Stimulated activated naive CD8-positive, alpha-beta T cell treated with anti-CD3 and anti-CD28 coated beads, Interleukin-15, Interleukin-2, amounts not matched to agents 100 ng/mL and 50 ng/mL, for 24 hours (primary cell): ENCODE data around the gene PSMD13.
"Not testable (repeated sequence)": the region's sequence is repeated elsewhere in the genome, so short reads cannot be mapped to it uniquely, and the experiment has no call there.

ENCODE experiments used
- H3K27ac Mint-ChIP-seq: one replicate; pipeline ENCODE4 v1.8.0; 2021; ENCODE audit warnings: mild to moderate bottlenecking, mixed read lengths
- H3K27me3 Mint-ChIP-seq: one replicate; pipeline ENCODE4 v1.8.0; 2021; ENCODE audit warnings: mixed read lengths
- H3K36me3 Mint-ChIP-seq: one replicate; pipeline ENCODE4 v1.8.0; 2021; ENCODE audit warnings: low read depth, mixed read lengths
- H3K4me1 Mint-ChIP-seq: one replicate; pipeline ENCODE4 v1.8.0; 2021; ENCODE audit warnings: low read depth, mixed read lengths
- H3K4me3 Mint-ChIP-seq: one replicate; pipeline ENCODE4 v1.8.0; 2021; ENCODE audit warnings: mild to moderate bottlenecking, mixed read lengths
- H3K9me3 Mint-ChIP-seq: one replicate; pipeline ENCODE4 v1.8.0; 2021; ENCODE audit warnings: mixed read lengths

The PSMD13 gene

DNA sequence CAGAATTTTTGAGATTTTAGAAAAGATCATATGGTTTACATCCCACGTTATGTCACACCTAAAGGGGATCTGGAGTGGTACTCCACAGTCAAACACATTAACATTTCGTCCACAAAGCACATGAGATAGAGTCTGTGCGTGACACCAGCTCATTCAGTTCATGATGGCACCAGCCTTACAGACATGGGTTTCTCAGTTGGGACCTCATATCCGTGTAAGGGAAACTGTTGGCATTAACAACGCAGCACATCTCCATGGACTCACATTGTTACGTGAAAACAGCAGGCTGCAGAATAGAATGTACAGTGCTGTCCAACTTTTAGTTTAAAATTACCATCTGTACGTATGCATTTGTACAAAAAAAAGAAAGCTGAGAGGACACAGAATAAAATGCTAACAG, 15.2 kb upstream of the PSMD13 start:
- Mint-ChIP-seq H3K9me3 (no peaks in the 10 kb centered on the region), H3K27ac (no peak overlapping the region), H3K4me1 (peaks cover 18% of the 10 kb centered on the region), H3K27me3 (no peaks in the 10 kb centered on the region), H3K4me3 (no peak overlapping the region), H3K36me3 (peaks cover 28% of the 10 kb centered on the region)

DNA sequence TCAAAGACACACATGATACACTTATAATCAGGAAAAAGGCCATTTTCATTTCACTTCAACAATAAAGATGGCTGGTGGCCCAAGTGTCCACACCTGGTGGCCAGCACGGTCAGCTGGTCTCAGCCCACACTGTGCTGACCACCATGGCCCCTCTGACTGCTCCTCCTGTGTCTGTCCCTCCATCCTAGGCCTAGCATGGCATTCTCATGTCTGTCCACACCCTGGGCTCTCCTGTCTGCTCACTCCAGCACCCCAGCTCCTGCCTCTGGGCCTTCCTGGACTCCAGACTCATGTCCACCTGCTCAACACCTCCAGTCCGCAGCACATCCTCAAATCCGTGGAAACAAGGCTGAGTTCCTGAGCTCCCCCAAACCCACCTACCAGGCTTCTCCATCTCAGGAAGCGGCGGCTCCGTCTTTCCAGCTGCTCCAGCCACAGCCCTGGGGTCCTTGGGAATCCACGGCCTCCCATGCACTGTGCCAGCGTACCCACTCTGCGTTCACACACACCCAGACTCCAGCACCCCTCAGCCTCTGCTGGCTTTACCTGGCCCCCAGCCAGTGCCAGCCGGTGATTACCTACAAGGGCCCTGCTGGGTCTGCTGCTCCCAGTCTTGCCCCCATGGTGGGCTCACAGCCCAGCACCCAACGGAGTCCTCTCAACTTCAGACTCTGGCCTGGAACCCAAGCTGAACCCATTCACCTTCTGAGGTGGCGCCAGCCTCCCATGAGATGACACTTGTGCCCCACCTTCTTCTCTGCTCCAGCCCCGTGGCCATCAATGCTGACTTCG, 14.6 kb upstream of the PSMD13 start:
- Mint-ChIP-seq H3K9me3 (no peaks in the 10 kb centered on the region), H3K36me3 (peaks cover 28% of the 10 kb centered on the region)

GRCh38 chr11:223026-223789, 13.6 kb upstream of the PSMD13 start:
- H3K27ac Mint-ChIP-seq = no peak overlapping the region
- H3K4me3 Mint-ChIP-seq = no peak overlapping the region
- peaks cover 15% of the 10 kb centered on the region for H3K4me1 Mint-ChIP-seq
- no peaks in the 10 kb centered on the region for H3K27me3 Mint-ChIP-seq
- H3K36me3 Mint-ChIP-seq = peaks cover 25% of the 10 kb centered on the region
- H3K9me3 Mint-ChIP-seq = no peaks in the 10 kb centered on the region

More for the DNA sequence above, 14.6 kb upstream of the PSMD13 start:
- Mint-ChIP-seq H3K27me3 (no peaks in the 10 kb centered on the region), H3K4me3 (no peak overlapping the region), H3K27ac (no peak overlapping the region), H3K4me1 (peaks cover 18% of the 10 kb centered on the region)

DNA sequence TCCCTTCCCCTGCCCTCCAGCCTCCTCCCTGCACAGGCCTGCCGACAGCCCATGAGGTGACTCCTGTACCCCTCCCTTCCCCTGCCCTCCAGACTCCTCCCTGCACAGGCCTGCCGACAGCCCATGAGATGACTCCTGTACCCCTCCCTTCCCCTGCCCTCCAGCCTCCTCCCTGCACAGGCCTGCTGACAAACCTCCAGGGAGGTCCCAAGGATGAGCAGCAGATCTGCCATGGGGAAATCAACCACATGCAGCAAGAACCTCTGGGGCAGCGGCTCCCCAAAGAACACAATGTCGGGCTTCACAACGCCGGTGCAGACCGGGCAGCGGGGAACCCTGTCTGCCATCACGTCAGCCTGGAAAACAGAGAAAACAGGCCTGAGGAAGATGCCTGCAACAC, 12.9 kb upstream of the PSMD13 start:
- Mint-ChIP-seq H3K27ac (no peak overlapping the region), H3K9me3 (no peaks in the 10 kb centered on the region), H3K4me1 (peaks cover 22% of the 10 kb centered on the region), H3K27me3 (no peaks in the 10 kb centered on the region), H3K4me3 (no peak overlapping the region), H3K36me3 (peaks cover 31% of the 10 kb centered on the region)

DNA sequence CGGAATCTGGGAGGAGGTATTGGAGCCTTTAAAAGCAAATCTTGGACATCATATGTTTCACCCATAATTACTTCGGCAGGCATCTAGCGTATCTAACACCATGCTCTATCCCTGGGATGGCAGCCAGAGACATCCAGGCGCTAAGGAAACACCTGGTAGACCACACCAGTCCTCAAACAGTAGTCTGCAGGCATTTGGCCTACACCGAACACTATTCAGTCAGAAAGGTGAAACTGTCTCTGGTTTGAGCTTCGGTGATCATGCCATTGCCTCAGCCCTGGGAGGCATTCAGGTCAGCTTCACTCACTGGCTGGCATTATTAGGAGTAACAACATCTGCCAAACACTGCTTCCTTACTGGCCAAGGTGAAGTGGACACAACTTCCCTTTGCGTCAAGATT, 12.4 kb upstream of the PSMD13 start:
- H3K36me3 Mint-ChIP-seq = peaks cover 32% of the 10 kb centered on the region
- no peaks in the 10 kb centered on the region for H3K9me3 Mint-ChIP-seq
- H3K27ac Mint-ChIP-seq = peak overlapping the region; percentile 36
- no peaks in the 10 kb centered on the region for H3K27me3 Mint-ChIP-seq
- H3K4me3 Mint-ChIP-seq = no peak overlapping the region
- H3K4me1 Mint-ChIP-seq = peaks cover 25% of the 10 kb centered on the region

GRCh38 chr11:225734-226453, 10.9 kb upstream of the PSMD13 start:
- H3K27me3 Mint-ChIP-seq = no peaks in the 10 kb centered on the region
- H3K9me3 Mint-ChIP-seq = no peaks in the 10 kb centered on the region
- peak overlapping the region; percentile 89 for H3K27ac Mint-ChIP-seq
- peaks cover 32% of the 10 kb centered on the region for H3K36me3 Mint-ChIP-seq
- peak overlapping the region; percentile 27 for H3K4me3 Mint-ChIP-seq
- peaks cover 25% of the 10 kb centered on the region for H3K4me1 Mint-ChIP-seq

GRCh38 chr11:227824-228379, 8.9 kb upstream of the PSMD13 start:
- Mint-ChIP-seq H3K27ac (peak overlapping the region; percentile 41), H3K9me3 (no peaks in the 10 kb centered on the region), H3K4me1 (peaks cover 25% of the 10 kb centered on the region), H3K27me3 (no peaks in the 10 kb centered on the region), H3K4me3 (no peak overlapping the region), H3K36me3 (peaks cover 23% of the 10 kb centered on the region)

DNA sequence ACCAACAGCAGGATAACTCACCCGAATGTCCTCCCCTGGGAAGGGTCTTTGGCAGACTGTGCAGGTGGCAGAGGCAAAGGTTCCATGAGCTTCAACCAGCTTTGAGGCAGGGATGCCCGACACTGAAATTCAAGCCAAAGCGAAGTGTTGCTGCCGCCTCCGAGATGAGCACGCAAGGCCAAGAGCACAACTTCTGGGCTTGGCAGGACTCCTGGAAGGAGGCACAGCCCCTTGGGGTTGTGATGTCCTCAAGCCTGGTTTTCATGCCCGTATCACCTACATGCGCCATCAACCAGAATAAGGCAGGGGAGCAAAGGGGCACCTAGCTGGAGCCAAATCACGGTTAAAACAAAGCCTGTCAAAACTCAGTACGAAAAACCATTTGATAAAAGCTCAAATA, 6.3 kb upstream of the PSMD13 start:
- no peak overlapping the region for H3K27ac Mint-ChIP-seq
- H3K4me3 Mint-ChIP-seq = no peak overlapping the region
- H3K27me3 Mint-ChIP-seq = no peaks in the 10 kb centered on the region

DNA sequence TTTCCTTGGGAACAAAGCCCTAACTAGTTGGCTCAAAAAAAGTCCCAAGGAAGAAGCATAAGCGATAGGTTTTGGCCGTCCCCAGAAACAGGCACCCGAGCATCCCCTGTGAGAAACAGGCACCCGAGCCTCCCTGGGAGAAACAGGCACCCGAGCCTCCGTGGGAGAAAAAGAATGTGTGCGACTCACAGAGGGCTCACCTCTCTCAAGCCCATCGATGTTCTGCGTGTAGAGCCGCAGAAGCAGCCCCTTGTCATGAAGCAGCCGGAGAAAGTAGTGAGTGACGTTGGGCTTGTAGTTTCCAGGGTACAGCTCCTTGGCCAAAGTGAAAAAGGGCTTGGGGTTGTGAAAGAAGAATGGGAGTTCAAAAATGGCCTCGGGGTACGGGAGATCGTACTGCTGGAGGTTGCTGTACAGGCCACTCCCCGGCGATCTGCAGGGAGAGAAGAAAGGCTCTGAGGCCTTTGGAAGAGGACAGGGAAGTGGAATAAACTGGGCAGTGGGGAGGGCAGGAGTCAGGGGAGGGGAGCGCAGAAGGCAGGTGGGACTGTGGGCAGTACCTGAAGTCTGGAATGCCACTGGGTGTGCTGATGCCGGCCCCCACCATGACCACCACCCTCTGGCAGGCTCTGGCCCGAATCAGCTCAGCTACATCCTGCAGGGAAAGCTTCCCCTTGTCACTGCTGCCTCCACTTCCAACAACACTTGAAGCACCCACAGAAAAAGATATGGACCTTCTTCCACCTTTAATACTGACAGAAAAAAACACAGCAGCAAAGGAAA, 3.8 kb upstream of the PSMD13 start:
- H3K4me1 Mint-ChIP-seq = peaks cover 32% of the 10 kb centered on the region
- peaks cover 9% of the 10 kb centered on the region for H3K36me3 Mint-ChIP-seq
- H3K9me3 Mint-ChIP-seq = no peaks in the 10 kb centered on the region
- H3K27me3 Mint-ChIP-seq = no peaks in the 10 kb centered on the region
- H3K4me3 Mint-ChIP-seq = no peak overlapping the region
- H3K27ac Mint-ChIP-seq = no peak overlapping the region

More for the DNA sequence above, 6.3 kb upstream of the PSMD13 start:
- Mint-ChIP-seq H3K36me3 (peaks cover 17% of the 10 kb centered on the region), H3K4me1 (peaks cover 33% of the 10 kb centered on the region), H3K9me3 (no peaks in the 10 kb centered on the region)

DNA sequence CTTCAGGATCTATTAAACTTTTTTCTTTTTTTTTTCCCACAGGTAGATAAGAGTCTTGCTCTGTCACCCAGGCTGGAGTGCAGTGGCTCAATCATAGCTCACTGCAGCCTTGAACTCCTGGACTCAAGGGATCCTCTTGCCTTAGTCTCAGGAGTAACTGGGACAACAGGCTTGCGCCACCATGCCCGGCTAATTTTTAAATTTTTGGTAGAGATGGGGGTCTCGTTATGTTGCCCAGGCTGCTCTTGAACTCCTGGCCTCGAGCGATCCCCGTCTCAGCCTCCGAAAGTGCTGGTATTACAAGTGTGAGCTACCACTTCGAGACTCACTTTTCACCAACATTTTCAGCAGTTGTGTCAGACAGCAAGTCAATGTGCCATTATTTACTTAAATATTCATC, 1.6 kb upstream of the PSMD13 start:
- Mint-ChIP-seq H3K4me1 (peaks cover 42% of the 10 kb centered on the region), H3K27ac (peak overlapping the region; percentile 93), H3K4me3 (peak overlapping the region; percentile 94), H3K36me3 (peaks cover 20% of the 10 kb centered on the region), H3K9me3 (no peaks in the 10 kb centered on the region), H3K27me3 (no peaks in the 10 kb centered on the region)

GRCh38 chr11:235609-235996, 1.2 kb upstream of the PSMD13 start:
- Mint-ChIP-seq H3K27me3 (no peaks in the 10 kb centered on the region), H3K4me1 (peaks cover 46% of the 10 kb centered on the region), H3K36me3 (peaks cover 25% of the 10 kb centered on the region), H3K27ac (peak overlapping the region; percentile 93), H3K4me3 (peak overlapping the region; percentile 94), H3K9me3 (no peaks in the 10 kb centered on the region)

- no peaks in the 10 kb centered on the region for H3K27me3 Mint-ChIP-seq
- peak within 1 kb of the TSS; percentile 99 for H3K27ac Mint-ChIP-seq
- H3K9me3 Mint-ChIP-seq = no peaks in the 10 kb centered on the region
- peak within 1 kb of the TSS; percentile 94 for H3K4me3 Mint-ChIP-seq
- H3K36me3 Mint-ChIP-seq = peaks cover 27% of the 10 kb centered on the region
- peaks cover 49% of the 10 kb centered on the region for H3K4me1 Mint-ChIP-seq
These were observed 591 bp upstream of the PSMD13 start, which contains the start of gene SIRT3 for GRCh38 chr11:235997-236773. TSS of gene SIRT3 (minus strand) at chr11:236342. CDS start at chr11:236328, 14 bp downstream.

DNA sequence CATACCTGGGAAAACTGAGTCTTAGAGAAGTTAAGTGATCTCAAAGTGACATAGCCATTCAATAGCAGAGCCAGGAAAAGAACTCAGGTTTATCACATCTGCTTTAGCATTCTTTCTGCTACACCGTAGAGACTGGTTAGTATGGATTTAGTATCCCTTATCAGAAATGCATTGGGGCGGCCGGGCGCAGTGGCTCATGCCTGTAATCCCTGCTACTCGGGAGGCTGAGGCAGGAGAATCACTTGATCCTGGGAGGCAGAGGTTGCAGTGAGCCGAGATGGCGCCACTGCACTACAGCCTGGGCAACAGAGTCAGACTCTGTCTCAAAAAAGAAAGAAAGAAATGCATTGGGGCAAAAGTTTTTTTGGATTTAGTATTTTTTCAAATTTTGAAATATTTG, 1.6 kb downstream of the PSMD13 start:
- not testable (repeated sequence) for H3K9me3 Mint-ChIP-seq, H3K27me3 Mint-ChIP-seq
- H3K4me3 Mint-ChIP-seq = peak overlapping the region; percentile 94
- peaks cover 65% of the 10 kb centered on the region for H3K4me1 Mint-ChIP-seq
- H3K36me3 Mint-ChIP-seq = peaks cover 48% of the 10 kb centered on the region
- peak overlapping the region; percentile 99 for H3K27ac Mint-ChIP-seq
